Effector memory CD8-positive, alpha-beta T cell (primary cell): ENCODE measurements around the gene NUP93.
A peak's percentile ranks its signal among the peaks of the same experiment; 100 is the strongest.

Experiments used
- ATAC-seq: fragments of 150-1000 bp; cut with Tn5 transposase; replicated peaks from 2 replicates; pipeline ENCODE4 v1.10.0; 2021; ENCODE audit warnings: mild to moderate bottlenecking, moderate library complexity
- DNase-seq, 3 experiments: peaks; one replicate each; pipeline ENCODE4 v3.0.0; 2021
- H3K27ac Mint-ChIP-seq, 2 donors: one replicate each; pipeline ENCODE4 v1.8.0; 2022; ENCODE audit warnings: mild to moderate bottlenecking in 2 of 2, mixed read lengths in 2 of 2, moderate library complexity in 2 of 2
- H3K27me3 Mint-ChIP-seq, 2 donors: one replicate each; pipeline ENCODE4 v1.8.0; 2022; ENCODE audit warnings: mixed read lengths in 2 of 2
- H3K36me3 Mint-ChIP-seq: one replicate; pipeline ENCODE4 v1.8.0; 2022; ENCODE audit warnings: mild to moderate bottlenecking, moderate library complexity, mixed read lengths; ENCODE audit not compliant: insufficient read depth
- H3K4me1 Mint-ChIP-seq, 2 donors: one replicate each; pipeline ENCODE4 v1.8.0; 2022; ENCODE audit warnings: low read depth in 2 of 2, mixed read lengths in 2 of 2
- H3K4me3 Mint-ChIP-seq, 2 donors: one replicate each; pipeline ENCODE4 v1.8.0; 2022; ENCODE audit warnings: mild to moderate bottlenecking in 2 of 2, mixed read lengths in 2 of 2, moderate library complexity in 2 of 2
- H3K9me3 Mint-ChIP-seq, 2 donors: one replicate each; pipeline ENCODE4 v1.8.0; 2022; ENCODE audit warnings: mixed read lengths in 2 of 2
- total RNA-seq, 9 experiments: gene quantifications; one replicate each; lab custom pipeline; 2026; lab: John Stamatoyannopoulos, UW

The NUP93 gene
- total RNA-seq, result 47.0 to 202 (median 72.3) reads per million in 9 experiments

- H3K27ac Mint-ChIP-seq, result peak within 1 kb of the TSS in 1 of 2 donors; percentile 93
- H3K36me3 Mint-ChIP-seq, result peaks cover 3% of the 10 kb centered on the region
- ATAC-seq (peak; percentile 95), DNase-seq (peak; percentile 82 to 86 (median 84))
- peaks cover 18 to 21% of the 10 kb centered on the region in 2 donors for H3K4me1 Mint-ChIP-seq
- no peaks in the 10 kb centered on the region for H3K9me3 Mint-ChIP-seq
- no peak within 1 kb of the TSS for H3K4me3 Mint-ChIP-seq
- H3K27me3 Mint-ChIP-seq, result no peaks in the 10 kb centered on the region
These were observed at the start of gene NUP93 for GRCh38 chr16:56729735-56730662. Gene NUP93 (plus strand): TSS chr16:56730129. CDS start chr16:56748248, 18,119 bp downstream.

- Mint-ChIP-seq H3K9me3 (no peaks in the 10 kb centered on the region), H3K4me1 (peaks cover 19 to 21% of the 10 kb centered on the region in 2 donors), H3K36me3 (peaks cover 13% of the 10 kb centered on the region), H3K27ac (peak within 1 kb of the TSS; percentile 90 to 96), H3K4me3 (peak within 1 kb of the TSS; percentile 84 to 96), H3K27me3 (no peaks in the 10 kb centered on the region)
- DNase-seq (peak; percentile 86 to 89 (median 89)), ATAC-seq (peak; percentile 98)
These were observed 47.8 kb upstream of the NUP93 start, which contains the start of gene MT1X for GRCh38 chr16:56681939-56682702. Gene MT1X (plus strand): TSS chr16:56682470. CDS start chr16:56682541, 71 bp downstream.

GRCh38 chr16:56682703-56683397 is 47.1 kb upstream of the NUP93 start:
- DNase-seq (peak in 1 of 3 experiments; percentile 24), ATAC-seq (peak; percentile 0)
- no peaks in the 10 kb centered on the region for H3K27me3 Mint-ChIP-seq
- H3K36me3 Mint-ChIP-seq, result peaks cover 13% of the 10 kb centered on the region
- H3K27ac Mint-ChIP-seq, result peak overlapping the region; percentile 90 to 96
- H3K4me1 Mint-ChIP-seq, result peaks cover 19 to 21% of the 10 kb centered on the region in 2 donors
- H3K4me3 Mint-ChIP-seq, result peak overlapping the region; percentile 84 to 96
- H3K9me3 Mint-ChIP-seq, result no peaks in the 10 kb centered on the region

GRCh38 chr16:56683424-56684172 is 46.3 kb upstream of the NUP93 start:
- H3K27ac Mint-ChIP-seq, result peak overlapping the region; percentile 90 to 96
- DNase-seq (no peak), ATAC-seq (no peak)
- peak overlapping the region; percentile 84 to 96 for H3K4me3 Mint-ChIP-seq
- peaks cover 19 to 21% of the 10 kb centered on the region in 2 donors for H3K4me1 Mint-ChIP-seq
- no peaks in the 10 kb centered on the region for H3K27me3 Mint-ChIP-seq
- H3K36me3 Mint-ChIP-seq, result peaks cover 13% of the 10 kb centered on the region
- no peaks in the 10 kb centered on the region for H3K9me3 Mint-ChIP-seq

- Mint-ChIP-seq H3K27ac (peak overlapping the region in 1 of 2 donors; percentile 13), H3K4me3 (peak overlapping the region in 1 of 2 donors; percentile 96), H3K36me3 (peaks cover 13% of the 10 kb centered on the region), H3K4me1 (peaks cover 19 to 21% of the 10 kb centered on the region in 2 donors), H3K27me3 (peaks cover 0 to 7% of the 10 kb centered on the region in 2 donors), H3K9me3 (no peaks in the 10 kb centered on the region)
- no peak for DNase-seq
- no peak for ATAC-seq
These were observed 45.5 kb upstream of the NUP93 start for GRCh38 chr16:56684256-56684925.

- Mint-ChIP-seq H3K27me3 (peaks cover 0 to 13% of the 10 kb centered on the region in 2 donors), H3K27ac (no peak overlapping the region), H3K36me3 (peaks cover 13% of the 10 kb centered on the region), H3K4me3 (no peak overlapping the region), H3K4me1 (peaks cover 19 to 21% of the 10 kb centered on the region in 2 donors), H3K9me3 (no peaks in the 10 kb centered on the region)
- DNase-seq (no peak), ATAC-seq (no peak)
These were observed 44.9 kb upstream of the NUP93 start for GRCh38 chr16:56684926-56685590.

- H3K36me3 Mint-ChIP-seq, result peaks cover 10% of the 10 kb centered on the region
- peaks cover 13 to 17% of the 10 kb centered on the region in 2 donors for H3K4me1 Mint-ChIP-seq
- peaks cover 0 to 24% of the 10 kb centered on the region in 2 donors for H3K27me3 Mint-ChIP-seq
- ATAC-seq (no peak), DNase-seq (no peak)
- H3K4me3 Mint-ChIP-seq, result no peak overlapping the region
- no peak overlapping the region for H3K27ac Mint-ChIP-seq
- H3K9me3 Mint-ChIP-seq, result no peaks in the 10 kb centered on the region
These were observed 43.2 kb upstream of the NUP93 start for GRCh38 chr16:56686758-56687157.

- H3K27me3 Mint-ChIP-seq, result peaks cover 0 to 24% of the 10 kb centered on the region in 2 donors
- no peak overlapping the region for H3K4me3 Mint-ChIP-seq
- DNase-seq, result no peak
- H3K9me3 Mint-ChIP-seq, result no peaks in the 10 kb centered on the region
- H3K4me1 Mint-ChIP-seq, result peaks cover 3 to 9% of the 10 kb centered on the region in 2 donors
- ATAC-seq, result no peak
- H3K27ac Mint-ChIP-seq, result no peak overlapping the region
- H3K36me3 Mint-ChIP-seq, result no peaks in the 10 kb centered on the region
These were observed 41.2 kb upstream of the NUP93 start for GRCh38 chr16:56688762-56689161.

GRCh38 chr16:56689171-56689570 is 40.8 kb upstream of the NUP93 start:
- Mint-ChIP-seq H3K36me3 (no peaks in the 10 kb centered on the region), H3K4me3 (no peak overlapping the region), H3K27ac (no peak overlapping the region), H3K4me1 (peaks cover 2 to 4% of the 10 kb centered on the region in 2 donors), H3K9me3 (no peaks in the 10 kb centered on the region), H3K27me3 (peaks cover 0 to 24% of the 10 kb centered on the region in 2 donors)
- no peak for ATAC-seq
- no peak for DNase-seq

GRCh38 chr16:56690420-56691122 is 39.4 kb upstream of the NUP93 start:
- no peaks in the 10 kb centered on the region for H3K36me3 Mint-ChIP-seq
- H3K27ac Mint-ChIP-seq, result no peak overlapping the region
- H3K4me3 Mint-ChIP-seq, result no peak overlapping the region
- ATAC-seq (no peak), DNase-seq (no peak)
- H3K27me3 Mint-ChIP-seq, result peaks cover 0 to 24% of the 10 kb centered on the region in 2 donors
- no peaks in the 10 kb centered on the region for H3K9me3 Mint-ChIP-seq
- H3K4me1 Mint-ChIP-seq, result no peaks in the 10 kb centered on the region

GRCh38 chr16:56691885-56692284 is 38.0 kb upstream of the NUP93 start:
- H3K4me3 Mint-ChIP-seq, result no peak overlapping the region
- H3K27me3 Mint-ChIP-seq, result peaks cover 0 to 24% of the 10 kb centered on the region in 2 donors
- no peaks in the 10 kb centered on the region for H3K36me3 Mint-ChIP-seq
- DNase-seq, result no peak
- no peaks in the 10 kb centered on the region for H3K9me3 Mint-ChIP-seq
- no peaks in the 10 kb centered on the region for H3K4me1 Mint-ChIP-seq
- no peak overlapping the region for H3K27ac Mint-ChIP-seq
- ATAC-seq, result no peak
